Measurements from ENCODE around the gene SWSAP1. TPM values are rescaled to one million over a fixed set of nuclear protein-coding genes. Genes with fewer than 3 reads are reported as not detected.

The SWSAP1 gene
- total and polyA plus RNA-seq, 2 of the 8 experiments (the other 6 are each of a cell fraction or from before 2014, with no cell fraction given): 3.1 to 5.2 TPM

GRCh38 chr19:11416346-11417052 is 42.0 kb downstream of the SWSAP1 start (continued):
- TF ChIP-seq SAP30 (IDR thresholded peaks at IDR 0.05; ENCODE audit: insufficient read depth, insufficient replicate concordance, low read length): no peak
- TF ChIP-seq SIX5 (IDR thresholded peaks at IDR 0.05; ENCODE audit: low read depth, low read length): no peak
- no peak for TF ChIP-seq EZH2 (IDR thresholded peaks at IDR 0.05; ENCODE audit: low read depth, low read length, severe bottlenecking)
